Body of pancreas (tissue), 4 donors: ENCODE measurements around the gene GLP2R. TPM values are rescaled to one million over a fixed set of nuclear protein-coding genes. Genes with fewer than 3 reads are reported as not detected.

Experiments used
- ATAC-seq: fragments of 150-250 bp; one replicate; pipeline ENCODE4 v1.9.1; 2016
- DNase-seq, 4 donors: peaks; one replicate each; pipeline ENCODE4 v3.0.0-alpha.2; 2019
- H3K27ac ChIP-seq, 4 donors: fragments of 200-600 bp; sonication (generic); 1 replicate in 3 of 4; 2 replicates in 1 of 4; pipeline versions ENCODE4 v1.5.1 to v1.6.1; 2016 to 2019; ENCODE audit warnings: mild to moderate bottlenecking in 1 of 4, mixed read lengths in 1 of 4, moderate library complexity in 1 of 4
- H3K27me3 ChIP-seq, 2 donors: fragments of 200-600 bp; sonication (generic); one replicate each; pipeline ENCODE4 v1.6.0; 2016; ENCODE audit warnings: mild to moderate bottlenecking in 1 of 2
- H3K36me3 ChIP-seq, 2 donors: fragments of 200-600 bp; sonication (generic); replicated peaks in 1 of 2; 2 replicates each; pipeline ENCODE4 v1.5.1; 2016; ENCODE audit warnings: low read depth in 2 of 2; ENCODE audit not compliant: insufficient read depth in 1 of 2
- H3K4me1 ChIP-seq: fragments of 200-600 bp; sonication (generic); one replicate; pipeline ENCODE4 v1.6.0; 2016
- H3K4me3 ChIP-seq, 2 donors: fragments of 200-600 bp; sonication (generic); 1 replicate in 1 of 2; 2 replicates in 1 of 2; pipeline ENCODE4 v1.5.1; 2016 to 2019
- H3K9me3 ChIP-seq, 3 donors: fragments of 200-600 bp; sonication (generic); 1 replicate in 2 of 3; 2 replicates in 1 of 3; pipeline ENCODE4 v1.5.1; 2016
- CTCF ChIP-seq, 7 experiments: fragments of 450-650 bp in 4 of 7; fragments of 200-600 bp in 3 of 7; sonication (generic) in 3 of 7; IDR thresholded peaks; one replicate each; pipeline ENCODE4 v1.5.1; 2016 to 2019; ENCODE audit warnings: antibody characterized with exemption in 7 of 7
- POLR2A ChIP-seq, 3 donors: fragments of 450-650 bp; IDR thresholded peaks; one replicate each; pipeline ENCODE4 v1.6.1; 2016; ENCODE audit warnings: antibody characterized with exemption in 3 of 3, mild to moderate bottlenecking in 2 of 3
- WGBS, 2 donors: methylation state at CpG; one replicate each; pipeline ENCODE4 v1.1.5; 2017; 5-methylcytosine and 5-hydroxymethylcytosine counted together
- intact Hi-C: fragments of 100-400 bp; cut with DNase I; formaldehyde crosslinking; loops from one replicate; pipeline ENCODE4 v1.15.1; 2023
- total RNA-seq, 2 donors: library from RNA; depleted of rRNA; stranded (reverse); fragments of >200 nt; gene quantifications; one replicate each; pipeline ENCODE4 v1.1.0, GENCODE V29; 2016

The GLP2R gene
- total RNA-seq, 2 donors from 2014 or later: 4.6 to 4.7 TPM

GRCh38 chr17:9805769-9806168, 20.0 kb upstream of the GLP2R start:
- intact Hi-C loops: no loop called here
- H3K27me3 ChIP-seq: no peaks in the 10 kb centered on the region
- H3K9me3 ChIP-seq: no peaks in the 10 kb centered on the region
- no peaks in the 10 kb centered on the region for H3K36me3 ChIP-seq
- no peaks in the 10 kb centered on the region for H3K4me1 ChIP-seq
- H3K4me3 ChIP-seq: no peak overlapping the region
- TF ChIP-seq CTCF (IDR thresholded peaks at IDR 0.05): no peak
- TF ChIP-seq POLR2A (IDR thresholded peaks at IDR 0.05): no peak
- WGBS, 2 donors: 28 to 41% methylated on average over 4 of the region's 4 CpGs
- no peak for DNase-seq
- H3K27ac ChIP-seq: no peak overlapping the region
- no peak for ATAC-seq

DNA sequence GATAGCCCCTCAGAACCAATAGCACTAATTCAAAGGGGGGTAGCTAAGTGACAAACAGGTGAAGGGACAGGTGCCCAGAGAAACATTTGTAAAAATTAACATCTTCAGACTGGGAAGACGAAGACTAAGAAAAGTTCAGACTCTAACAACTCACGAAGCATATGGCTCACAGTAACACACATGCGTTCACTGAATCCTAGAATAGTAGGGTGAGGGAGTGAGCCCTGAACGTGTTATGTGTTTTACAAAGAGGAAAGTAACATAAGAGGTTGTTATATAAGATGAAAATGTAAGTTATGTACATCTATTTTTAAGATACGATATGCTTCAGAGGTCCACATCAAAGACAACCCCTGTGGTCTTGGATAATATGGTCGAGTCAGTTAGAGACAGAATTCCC, 19.0 kb upstream of the GLP2R start:
- intact Hi-C loops: no loop called here
- no peak for DNase-seq
- no peak overlapping the region for H3K27ac ChIP-seq
- no peaks in the 10 kb centered on the region for H3K9me3 ChIP-seq
- no peaks in the 10 kb centered on the region for H3K36me3 ChIP-seq
- H3K4me1 ChIP-seq: no peaks in the 10 kb centered on the region
- no peak for ATAC-seq
- WGBS, 2 donors: 42 to 45% methylated on average over 6 of the region's 6 CpGs
- TF ChIP-seq CTCF (IDR thresholded peaks at IDR 0.05): no peak
- no peak for TF ChIP-seq POLR2A (IDR thresholded peaks at IDR 0.05)
- no peak overlapping the region for H3K4me3 ChIP-seq
- no peaks in the 10 kb centered on the region for H3K27me3 ChIP-seq

DNA sequence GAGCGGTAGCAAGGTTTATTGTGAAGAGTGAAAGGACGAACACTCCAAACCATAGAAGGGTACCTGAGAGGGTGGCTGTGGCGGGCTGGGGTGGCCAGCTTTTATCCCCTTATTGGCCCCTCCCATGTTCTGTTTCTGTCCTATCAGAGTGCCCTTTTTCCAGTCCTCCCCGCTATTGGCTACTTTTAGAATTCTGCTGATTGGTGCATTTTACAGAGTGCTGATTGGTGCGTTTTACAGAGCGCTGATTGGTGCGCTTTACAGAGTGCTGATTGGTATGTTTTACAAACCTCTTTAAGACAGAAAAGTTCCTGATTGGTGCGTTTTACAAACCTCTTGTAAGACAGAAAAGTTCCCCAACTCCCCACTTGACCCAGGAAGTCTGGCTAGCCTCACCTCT, 16.3 kb upstream of the GLP2R start:
- 72 to 80% methylated on average over 8 of the region's 8 CpGs for WGBS, 2 donors
- no peaks in the 10 kb centered on the region for H3K9me3 ChIP-seq
- no peaks in the 10 kb centered on the region for H3K27me3 ChIP-seq
- TF ChIP-seq POLR2A (IDR thresholded peaks at IDR 0.05): no peak
- no peaks in the 10 kb centered on the region for H3K36me3 ChIP-seq
- ATAC-seq: no peak
- intact Hi-C loops: no loop called here
- no peaks in the 10 kb centered on the region for H3K4me1 ChIP-seq
- H3K4me3 ChIP-seq: no peak overlapping the region
- no peak for DNase-seq
- no peak overlapping the region for H3K27ac ChIP-seq

DNA sequence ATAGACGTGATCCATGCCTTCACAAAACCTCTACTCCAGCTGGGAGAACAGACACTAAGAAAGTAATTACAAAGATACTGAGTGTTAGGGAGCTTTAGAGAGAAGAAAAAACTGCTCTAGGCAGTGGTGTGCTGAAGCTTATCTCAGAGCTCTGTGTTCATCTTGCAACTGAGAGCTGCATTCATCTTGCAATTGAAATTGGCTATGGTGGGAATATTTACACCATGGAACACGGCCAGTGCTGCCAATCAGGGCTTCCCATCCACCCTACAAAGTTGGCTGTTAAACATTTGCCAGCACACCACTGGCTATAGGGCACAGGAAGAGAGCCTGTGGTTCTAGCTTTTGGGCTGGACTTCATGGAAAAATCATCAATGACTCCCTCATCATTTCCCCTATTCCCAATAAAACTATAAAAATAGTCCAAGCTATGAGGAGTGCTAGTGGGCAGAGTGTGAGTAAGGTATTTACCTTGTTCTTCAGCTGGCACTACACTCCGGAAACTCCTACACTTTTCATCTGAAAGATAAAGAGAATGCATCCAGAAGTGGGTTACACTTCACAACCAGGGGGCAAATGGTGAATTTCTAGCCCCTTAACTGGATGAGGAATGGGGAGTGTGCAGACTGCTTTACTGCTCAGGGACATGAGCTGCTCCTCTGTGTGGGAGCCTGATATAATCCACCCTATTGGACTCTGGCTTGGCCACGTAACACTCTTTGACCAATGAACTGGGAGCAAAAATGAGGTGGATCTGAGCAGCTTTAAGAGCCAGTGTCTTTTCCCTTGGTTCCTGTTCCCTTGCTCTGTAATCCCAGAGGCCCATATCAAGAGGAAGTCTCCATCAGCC, 15.4 kb upstream of the GLP2R start:
- intact Hi-C loops: no loop called here
- no peak for TF ChIP-seq CTCF (IDR thresholded peaks at IDR 0.05)
- TF ChIP-seq POLR2A (IDR thresholded peaks at IDR 0.05): no peak
- H3K27me3 ChIP-seq: no peaks in the 10 kb centered on the region
- no peaks in the 10 kb centered on the region for H3K36me3 ChIP-seq
- no peak for ATAC-seq
- H3K4me1 ChIP-seq: no peaks in the 10 kb centered on the region
- H3K4me3 ChIP-seq: no peak overlapping the region
- H3K9me3 ChIP-seq: no peaks in the 10 kb centered on the region
- 39 to 43% methylated on average over 3 to 4 of the region's 4 CpGs for WGBS, 2 donors
- no peak for DNase-seq
- no peak overlapping the region for H3K27ac ChIP-seq

GRCh38 chr17:9811086-9811485, 14.6 kb upstream of the GLP2R start:
- H3K27me3 ChIP-seq: no peaks in the 10 kb centered on the region
- H3K9me3 ChIP-seq: no peaks in the 10 kb centered on the region
- intact Hi-C loops: no loop called here
- no peak overlapping the region for H3K27ac ChIP-seq
- ATAC-seq: no peak
- no peak for DNase-seq
- H3K4me1 ChIP-seq: no peaks in the 10 kb centered on the region
- TF ChIP-seq CTCF (IDR thresholded peaks at IDR 0.05): no peak
- TF ChIP-seq POLR2A (IDR thresholded peaks at IDR 0.05): no peak
- H3K4me3 ChIP-seq: no peak overlapping the region
- H3K36me3 ChIP-seq: no peaks in the 10 kb centered on the region
- WGBS, 2 donors: 67 to 77% methylated on average over 5 of the region's 5 CpGs
